PFSK-1 (cell line): ENCODE measurements around the gene PITPNM2.

Experiments used
- TAF1 ChIP-seq: IDR thresholded peaks from 2 replicates; pipeline ENCODE4 v1.6.1; 2012; ENCODE audit warnings: low read length, control low read depth, borderline replicate concordance; ENCODE audit not compliant: insufficient read depth
- TF ChIP-seq, protein P1 (sequence below), 2 experiments: IDR thresholded peaks; 2 replicates each; pipeline versions ENCODE4 v1.6.1 to v1.8.0; 2011 to 2012; ENCODE audit warnings: low read depth in 2 of 2, low read length in 2 of 2, control low read depth in 1 of 2, inconsistent platforms in 1 of 2, mild to moderate bottlenecking in 1 of 2, moderate library complexity in 1 of 2; ENCODE audit not compliant: insufficient read depth in 1 of 2

DNA sequence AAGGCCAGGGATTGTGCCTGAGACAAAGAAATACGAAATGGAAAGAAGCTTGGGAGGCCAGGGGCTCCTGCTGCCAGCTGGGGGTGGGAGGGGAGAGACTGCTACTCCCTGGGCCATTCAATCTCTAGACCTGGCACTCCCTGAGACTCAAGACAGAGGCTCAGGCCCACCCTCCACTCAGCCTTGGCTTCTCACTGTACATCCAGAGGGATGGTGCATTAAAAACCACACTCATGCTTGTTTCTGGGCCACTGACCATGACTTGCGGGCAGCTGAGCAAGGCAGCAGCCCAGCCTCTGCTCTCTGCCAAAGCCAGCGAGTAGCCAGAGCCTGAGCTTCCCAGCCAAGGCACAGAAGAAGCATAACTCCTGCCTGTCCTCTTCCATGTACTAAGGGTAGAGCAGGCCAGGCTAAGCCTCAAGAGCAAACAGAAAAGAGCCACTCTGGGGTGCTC is 41.5 kb downstream of the PITPNM2 start:
- no peak for TF ChIP-seq TAF1
- TF ChIP-seq, protein P1, sequence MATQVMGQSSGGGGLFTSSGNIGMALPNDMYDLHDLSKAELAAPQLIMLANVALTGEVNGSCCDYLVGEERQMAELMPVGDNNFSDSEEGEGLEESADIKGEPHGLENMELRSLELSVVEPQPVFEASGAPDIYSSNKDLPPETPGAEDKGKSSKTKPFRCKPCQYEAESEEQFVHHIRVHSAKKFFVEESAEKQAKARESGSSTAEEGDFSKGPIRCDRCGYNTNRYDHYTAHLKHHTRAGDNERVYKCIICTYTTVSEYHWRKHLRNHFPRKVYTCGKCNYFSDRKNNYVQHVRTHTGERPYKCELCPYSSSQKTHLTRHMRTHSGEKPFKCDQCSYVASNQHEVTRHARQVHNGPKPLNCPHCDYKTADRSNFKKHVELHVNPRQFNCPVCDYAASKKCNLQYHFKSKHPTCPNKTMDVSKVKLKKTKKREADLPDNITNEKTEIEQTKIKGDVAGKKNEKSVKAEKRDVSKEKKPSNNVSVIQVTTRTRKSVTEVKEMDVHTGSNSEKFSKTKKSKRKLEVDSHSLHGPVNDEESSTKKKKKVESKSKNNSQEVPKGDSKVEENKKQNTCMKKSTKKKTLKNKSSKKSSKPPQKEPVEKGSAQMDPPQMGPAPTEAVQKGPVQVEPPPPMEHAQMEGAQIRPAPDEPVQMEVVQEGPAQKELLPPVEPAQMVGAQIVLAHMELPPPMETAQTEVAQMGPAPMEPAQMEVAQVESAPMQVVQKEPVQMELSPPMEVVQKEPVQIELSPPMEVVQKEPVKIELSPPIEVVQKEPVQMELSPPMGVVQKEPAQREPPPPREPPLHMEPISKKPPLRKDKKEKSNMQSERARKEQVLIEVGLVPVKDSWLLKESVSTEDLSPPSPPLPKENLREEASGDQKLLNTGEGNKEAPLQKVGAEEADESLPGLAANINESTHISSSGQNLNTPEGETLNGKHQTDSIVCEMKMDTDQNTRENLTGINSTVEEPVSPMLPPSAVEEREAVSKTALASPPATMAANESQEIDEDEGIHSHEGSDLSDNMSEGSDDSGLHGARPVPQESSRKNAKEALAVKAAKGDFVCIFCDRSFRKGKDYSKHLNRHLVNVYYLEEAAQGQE (IDR thresholded peaks at IDR 0.05; ENCODE audit: insufficient read depth in 1 of 2, low read depth in 2 of 2, low read length in 2 of 2), result no peak
